GM04503 (cell line): ENCODE data around the gene P2RX6.

ENCODE experiments used
- DNase-seq: peaks from one replicate; pipeline ENCODE4 v3.0.0-alpha.2; 2012; ENCODE audit warnings: low read depth

Gene P2RX6

GRCh38 chr22:21074102-21074715 is 59.2 kb downstream of the P2RX6 start:
- peak; percentile 65 for DNase-seq

- DNase-seq = no peak
Observed at GRCh38 chr22:21075516-21076138, 60.7 kb downstream of the P2RX6 start.

GRCh38 chr22:21076912-21077625 is 62.1 kb downstream of the P2RX6 start:
- DNase-seq = no peak
